HepG2 (cell line): ENCODE data around the gene GTPBP6. TPM values are rescaled to one million over a fixed set of nuclear protein-coding genes. Genes with fewer than 3 reads are reported as not detected.

Experiments used
- ATAC-seq: fragments of 200-7000 bp; cut with Tn5 transposase; 3 replicates; pipeline ENCODE4 v1.9.1; 2020; ENCODE audit warnings: mild to moderate bottlenecking, moderate library complexity
- BruUV-seq: library from RNA; stranded (reverse); fragments of 400-500 nt; replicated peaks from 2 replicates; lab custom pipeline; 2021; lab: Mats Ljungman, UMichigan
- CTCF ChIA-PET: fragments of 300-600 bp; formaldehyde crosslinking; extraction: SDS; loops from one replicate; lab custom pipeline; 2021; ENCODE audit warnings: low total read pairs, inconsistent platforms, low intra/inter-chr PET ratio; lab: Yijun Ruan, JAX
- POLR2A ChIA-PET: fragments of 350-600 bp; sonication (Branson Sonifier 250); formaldehyde crosslinking; loops from one replicate; lab custom pipeline; 2020; ENCODE audit warnings: antibody characterized with exemption, inconsistent platforms; lab: Yijun Ruan, JAX
- DNase-seq: peaks from one replicate; pipeline ENCODE4 v3.0.0-alpha.2; 2015; ENCODE audit warnings: low spot score
- FAIRE-seq: peaks from 3 replicates; lab custom pipeline; 2011; peaks lifted over from hg19 to GRCh38; lab: Jason Lieb, UNC
- H2AFZ ChIP-seq: one replicate; pipeline ENCODE4 v1.6.1; 2011; ENCODE audit warnings: low read length, inconsistent platforms
- H3K27ac ChIP-seq: fragments of 300-600 bp; 3 replicates; pipeline ENCODE4 v1.8.0; 2011; ENCODE audit warnings: mixed run types, mild to moderate bottlenecking, mixed read lengths, low read length, inconsistent platforms; ENCODE audit not compliant: insufficient read depth; ENCODE audit errors: extremely low read length
- H3K27me3 ChIP-seq, 2 experiments: fragments of 200-600 bp in 1 of 2; 2 replicates in 1 of 2; 3 replicates in 1 of 2; pipeline versions ENCODE4 v1.6.0 to v1.8.0; 2011; ENCODE audit warnings: low read length in 2 of 2, mild to moderate bottlenecking in 2 of 2, moderate library complexity in 2 of 2, inconsistent platforms in 1 of 2; ENCODE audit not compliant: insufficient read depth in 2 of 2, control insufficient read depth in 1 of 2
- H3K36me3 ChIP-seq, 2 experiments: fragments of 200-600 bp in 1 of 2; replicated peaks in 1 of 2; 2 replicates in 1 of 2; 3 replicates in 1 of 2; pipeline versions ENCODE4 v1.5.1 to v1.8.0; 2011; ENCODE audit warnings: low read length in 2 of 2, inconsistent platforms in 1 of 2; ENCODE audit not compliant: insufficient read depth in 2 of 2, control insufficient read depth in 1 of 2
- H3K4me1 ChIP-seq: 2 replicates; pipeline ENCODE4 v1.5.1; 2012; ENCODE audit warnings: low read length, inconsistent platforms; ENCODE audit not compliant: insufficient read depth
- H3K4me2 ChIP-seq: 2 replicates; pipeline ENCODE4 v1.6.0; 2011; ENCODE audit warnings: low read depth, low read length, inconsistent platforms
- H3K4me3 ChIP-seq, 3 experiments: fragments of 200-600 bp in 1 of 3; sonication (generic), shearing (Covaris generic) in 1 of 3; replicated peaks in 1 of 3; 2 replicates each; pipeline ENCODE4 v1.5.1; 2011 to 2016; ENCODE audit warnings: low read length in 3 of 3, inconsistent platforms in 2 of 3, low read depth in 2 of 3, mild to moderate bottlenecking in 2 of 3, control low read depth in 1 of 3, mixed read lengths in 1 of 3; ENCODE audit not compliant: insufficient read depth in 1 of 3
- H3K79me2 ChIP-seq: one replicate; pipeline ENCODE4 v1.6.1; 2011; ENCODE audit warnings: low read length, inconsistent platforms; ENCODE audit not compliant: insufficient read depth
- H3K9ac ChIP-seq: 2 replicates; pipeline ENCODE4 v1.6.0; 2011; ENCODE audit warnings: mild to moderate bottlenecking, low read depth, low read length, inconsistent platforms; ENCODE audit not compliant: insufficient read depth
- H3K9me3 ChIP-seq: 2 replicates; pipeline ENCODE4 v1.5.1; 2012; ENCODE audit warnings: mild to moderate bottlenecking, low read length
- H4K20me1 ChIP-seq: 2 replicates; pipeline ENCODE4 v1.6.0; 2011; ENCODE audit warnings: inconsistent platforms, mild to moderate bottlenecking, low read length, moderate library complexity; ENCODE audit not compliant: insufficient read depth
- CTCF ChIP-seq: sonication (generic); formaldehyde crosslinking; IDR thresholded peaks from 2 replicates; pipeline ENCODE4 v1.5.0; 2020; ENCODE audit warnings: mild to moderate bottlenecking, missing genetic modification reagents, moderate library complexity
- EED ChIP-seq: sonication (generic); formaldehyde crosslinking; IDR thresholded peaks from 2 replicates; pipeline ENCODE4 v1.5.0; 2020; ENCODE audit warnings: mild to moderate bottlenecking, missing genetic modification reagents
- FOXK2 ChIP-seq: fragments of 450-650 bp; IDR thresholded peaks from 2 replicates; pipeline ENCODE4 v1.6.1; 2016
- HNRNPL ChIP-seq: fragments of 200-400 bp; formaldehyde crosslinking; IDR thresholded peaks from 2 replicates; pipeline ENCODE4 v1.6.1; 2017; ENCODE audit warnings: mild to moderate bottlenecking, low read depth, low read length
- HOXA7 ChIP-seq: sonication (generic); formaldehyde crosslinking; IDR thresholded peaks from 2 replicates; pipeline ENCODE4 v1.8.1; 2022; ENCODE audit warnings: mild to moderate bottlenecking, missing genetic modification reagents, moderate library complexity
- HOXA9 ChIP-seq: sonication (generic); formaldehyde crosslinking; IDR thresholded peaks from 2 replicates; pipeline ENCODE4 v1.8.1; 2022; ENCODE audit warnings: missing genetic modification reagents, mild to moderate bottlenecking, moderate library complexity, borderline replicate concordance
- KLF12 ChIP-seq: sonication (generic); formaldehyde crosslinking; IDR thresholded peaks from 2 replicates; pipeline ENCODE4 v1.4.0; 2020; ENCODE audit warnings: missing genetic modification reagents, borderline replicate concordance
- MEIS1 ChIP-seq: sonication (generic); formaldehyde crosslinking; IDR thresholded peaks from 2 replicates; pipeline ENCODE4 v1.9.0; 2021; ENCODE audit warnings: mild to moderate bottlenecking, missing genetic modification reagents, moderate library complexity, borderline replicate concordance
- ZC3H4 ChIP-seq: sonication (generic); formaldehyde crosslinking; IDR thresholded peaks from 2 replicates; pipeline ENCODE4 v1.4.0; 2020; ENCODE audit warnings: missing genetic modification reagents, borderline replicate concordance
- ZNF431 ChIP-seq: sonication (generic); formaldehyde crosslinking; IDR thresholded peaks from 2 replicates; pipeline ENCODE4 v1.9.0; 2022; ENCODE audit warnings: missing genetic modification reagents, low read depth, mild to moderate bottlenecking, borderline replicate concordance
- ZNF607 ChIP-seq: sonication (generic); formaldehyde crosslinking; IDR thresholded peaks from 2 replicates; pipeline ENCODE4 v1.5.1; 2020; ENCODE audit warnings: missing genetic modification reagents, mild to moderate bottlenecking, borderline replicate concordance
- ZNF7 ChIP-seq: IDR thresholded peaks from 2 replicates; pipeline ENCODE4 v1.6.1; 2016; ENCODE audit warnings: missing biosample characterization, missing genetic modification reagents
- ZNF772 ChIP-seq: sonication (generic); formaldehyde crosslinking; IDR thresholded peaks from 2 replicates; pipeline ENCODE4 v1.5.0; 2020; ENCODE audit warnings: mild to moderate bottlenecking, missing genetic modification reagents
- ZSCAN30 ChIP-seq: sonication (generic); formaldehyde crosslinking; IDR thresholded peaks from 2 replicates; pipeline ENCODE4 v1.5.0; 2020; ENCODE audit warnings: mild to moderate bottlenecking, missing genetic modification reagents
- WGBS: methylation state at CpG from one replicate; pipeline ENCODE4 v1.1.6; 2017; ENCODE audit warnings: low lambda C conversion rate; 5-methylcytosine and 5-hydroxymethylcytosine counted together
- in situ Hi-C: cut with HindIII; loops from 2 replicates; pipeline ENCODE4 v1.10.0; 2017; ENCODE audit warnings: low pct_unique_long_range_greater_than_20kb; ENCODE audit not compliant: extremely low pct_ligation_motif_present
- intact Hi-C: fragments of 100-400 bp; cut with micrococcal nuclease; formaldehyde crosslinking; loops from one replicate; pipeline ENCODE4 v1.10.0; 2022; ENCODE audit not compliant: unreplicated experiment
- polyA plus RNA-seq, 8 experiments: library from polyadenylated mRNA; depleted of rRNA in 3 of 8; stranded (reverse) in 7 of 8; unstranded in 1 of 8; fragments of >200 nt; fragmentation: Illumina TruSeq in 4 of 8; extraction: Trizol in 4 of 8; gene quantifications; 2 replicates each; pipeline versions ENCODE4 v1.2.1 to v1.2.3, GENCODE V29; 2011 to 2016; ENCODE audit warnings: low read depth in 4 of 8, missing spikeins in 1 of 8, mixed read lengths in 1 of 8; ENCODE audit not compliant: insufficient read depth in 1 of 8
- total RNA-seq, 5 experiments: library from RNA; depleted of rRNA; stranded (reverse); fragments of >200 nt; fragmentation: Illumina TruSeq; extraction: Trizol; gene quantifications; 2 replicates each; pipeline ENCODE4 v1.2.3, GENCODE V29; 2016; ENCODE audit warnings: low read depth in 1 of 5

Gene GTPBP6
- total and polyA plus RNA-seq, 2 of the 13 experiments (the other 11 are each of a cell fraction or from before 2014, with no cell fraction given) = 20.2 to 39.6 TPM

GRCh38 chrX:367349-367748 lies 48.8 kb upstream of the GTPBP6 start:
- DNase-seq = no peak

GRCh38 chrX:363621-364375 lies 45.2 kb upstream of the GTPBP6 start:
- DNase-seq (no peak), ATAC-seq (no peak), FAIRE-seq (no peak)
- Histone ChIP-seq H2AFZ (no peak overlapping the region), H4K20me1 (0 out of 2 replicates have a peak, but pooled peaks cover 2% of the 10 kb centered on the region), H3K9ac (no peak overlapping the region), H3K27me3 (no peaks in the 10 kb centered on the region), H3K4me3 (no peak overlapping the region), H3K9me3 (no peaks in the 10 kb centered on the region), H3K27ac (no peak overlapping the region), H3K36me3 (peaks cover 2 to 10% of the 10 kb centered on the region in 2 experiments; a peak in 1 of 5 replicates), H3K4me2 (no peak overlapping the region), H3K4me1 (no peaks in the 10 kb centered on the region), H3K79me2 (no peaks in the 10 kb centered on the region)
- WGBS = 94% methylated on average over 27 of the region's 37 CpGs
- intact Hi-C loops = no loop called here
- ChIA-PET POLR2A (no interaction called here), CTCF (no interaction called here)
- no TSS peak for BruUV-seq
- in situ Hi-C loops = no loop called here
- TF ChIP-seq HOXA7 (CRISPR knock-in tag) (no peak), HNRNPL (no peak), MEIS1 (CRISPR knock-in tag) (no peak), ZSCAN30 (CRISPR knock-in tag) (no peak), ZNF607 (CRISPR knock-in tag) (no peak), HOXA9 (CRISPR knock-in tag) (no peak), ZNF772 (CRISPR knock-in tag) (no peak), KLF12 (CRISPR knock-in tag) (no peak), ZNF7 (CRISPR knock-in tag) (no peak), EED (no peak), CTCF (CRISPR knock-in tag) (no peak), ZNF431 (CRISPR knock-in tag) (no peak)

More at GRCh38 chrX:367349-367748, 48.8 kb upstream of the GTPBP6 start:
- Histone ChIP-seq H3K36me3 (no peaks in the 10 kb centered on the region), H3K27me3 (no peaks in the 10 kb centered on the region), H3K4me1 (peaks cover 7% of the 10 kb centered on the region), H3K79me2 (peaks cover 4% of the 10 kb centered on the region), H3K4me2 (no peak overlapping the region), H3K27ac (no peak overlapping the region), H3K9ac (no peak overlapping the region), H3K9me3 (no peaks in the 10 kb centered on the region), H2AFZ (no peak overlapping the region), H3K4me3 (no peak overlapping the region), H4K20me1 (0 out of 2 replicates have a peak, but pooled peaks cover 2% of the 10 kb centered on the region)
- intact Hi-C loops (no loop called here), in situ Hi-C loops (no loop called here)
- TF ChIP-seq FOXK2 (no peak), ZC3H4 (CRISPR knock-in tag) (no peak)
- no peak for ATAC-seq
- no TSS peak for BruUV-seq
- no peak for FAIRE-seq
- POLR2A ChIA-PET = no interaction called here
- WGBS = 90% methylated on average over 16 of the region's 16 CpGs
- CTCF ChIA-PET = no interaction called here
